Activated naive CD4-positive, alpha-beta T cell treated with Interleukin-2 at 50 U/mL for 16 hours (primary cell): ENCODE data around the gene ADORA1.
A peak's percentile ranks its signal among the peaks of the same experiment; 100 is the strongest.

Source experiments
- DNase-seq: peaks from one replicate; pipeline ENCODE4 v3.0.0-alpha.2; 2020

The ADORA1 gene

DNA sequence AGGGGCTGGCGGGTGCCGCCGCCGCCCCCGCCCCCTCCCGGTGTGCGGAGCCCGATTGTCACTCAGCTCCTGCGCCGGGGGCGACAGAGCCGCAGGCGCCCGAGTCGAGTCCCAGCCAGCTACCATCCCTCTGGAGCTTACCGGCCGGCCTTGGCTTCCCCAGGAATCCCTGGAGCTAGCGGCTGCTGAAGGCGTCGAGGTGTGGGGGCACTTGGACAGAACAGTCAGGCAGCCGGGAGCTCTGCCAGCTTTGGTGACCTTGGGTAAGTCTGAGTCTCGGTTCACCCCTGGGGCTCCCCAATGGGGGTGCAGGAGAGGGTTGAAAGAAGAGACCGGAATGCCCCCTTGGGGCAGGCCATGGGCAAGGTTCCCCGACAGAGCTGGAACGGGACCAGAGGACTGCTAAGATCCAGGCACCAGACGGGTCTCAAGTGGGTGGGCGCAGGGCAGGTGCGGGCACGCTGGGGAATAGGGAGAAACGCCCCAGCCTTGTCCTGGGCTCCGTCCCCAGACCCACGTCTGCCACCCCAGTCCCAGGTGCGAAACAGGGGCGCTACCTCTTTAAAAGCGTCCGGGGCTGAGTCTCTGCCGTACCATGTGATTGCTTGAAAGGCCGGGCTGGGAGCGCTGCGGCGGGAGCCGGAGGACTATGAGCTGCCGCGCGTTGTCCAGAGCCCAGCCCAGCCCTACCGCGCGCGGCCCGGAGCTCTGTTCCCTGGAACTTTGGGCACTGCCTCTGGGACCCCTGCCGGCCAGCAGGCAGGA is at the start of gene ADORA1:
Gene ADORA1, plus strand, starts transcription at position 61 of the 765 bp plus-strand sequence. CDS start 1,116 bp downstream, outside the sequence.
- no peak for DNase-seq

DNA sequence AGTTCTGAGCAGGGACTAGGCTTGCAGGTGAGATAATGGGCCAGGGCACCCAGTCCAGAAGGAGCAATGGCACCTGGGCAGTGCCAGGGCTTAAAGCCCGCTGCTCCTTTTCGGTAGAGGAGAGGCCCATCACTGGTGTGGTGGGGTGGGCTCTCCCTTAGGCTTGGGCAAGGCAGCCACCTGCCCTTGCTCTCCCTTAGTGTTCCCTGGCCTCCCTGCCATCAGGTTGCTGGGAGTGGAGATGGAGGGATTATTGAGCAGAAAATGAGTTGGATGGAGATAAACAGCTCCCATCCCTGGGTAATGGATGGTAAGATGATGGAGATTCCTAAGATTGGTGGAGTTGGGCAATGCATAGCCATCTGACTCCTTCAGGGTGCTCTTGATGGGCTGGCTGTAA is 49.6 kb upstream of the ADORA1 start:
- DNase-seq: no peak

DNA sequence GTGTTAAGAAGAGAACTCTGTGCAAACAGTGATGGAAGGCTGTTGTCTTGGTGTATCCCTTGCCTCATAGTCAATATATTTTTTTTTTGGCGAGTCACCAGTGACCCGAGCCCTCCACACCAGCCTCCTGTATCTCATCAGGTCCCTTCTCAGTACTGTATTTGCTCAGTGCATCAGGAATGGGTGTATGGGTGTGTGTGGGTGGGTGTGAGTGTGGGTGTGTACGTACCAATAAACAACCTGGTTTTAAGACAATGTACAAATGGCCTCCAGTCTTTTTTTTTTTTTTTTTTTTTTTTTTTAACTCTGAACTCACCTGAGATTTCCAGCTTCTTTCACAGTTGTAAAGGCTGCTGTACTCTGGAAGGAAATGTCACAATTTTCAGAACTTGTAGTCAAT is 49.0 kb upstream of the ADORA1 start:
- no peak for DNase-seq

GRCh38 chr1:203080456-203080855 is 47.1 kb upstream of the ADORA1 start:
- DNase-seq: no peak

DNA sequence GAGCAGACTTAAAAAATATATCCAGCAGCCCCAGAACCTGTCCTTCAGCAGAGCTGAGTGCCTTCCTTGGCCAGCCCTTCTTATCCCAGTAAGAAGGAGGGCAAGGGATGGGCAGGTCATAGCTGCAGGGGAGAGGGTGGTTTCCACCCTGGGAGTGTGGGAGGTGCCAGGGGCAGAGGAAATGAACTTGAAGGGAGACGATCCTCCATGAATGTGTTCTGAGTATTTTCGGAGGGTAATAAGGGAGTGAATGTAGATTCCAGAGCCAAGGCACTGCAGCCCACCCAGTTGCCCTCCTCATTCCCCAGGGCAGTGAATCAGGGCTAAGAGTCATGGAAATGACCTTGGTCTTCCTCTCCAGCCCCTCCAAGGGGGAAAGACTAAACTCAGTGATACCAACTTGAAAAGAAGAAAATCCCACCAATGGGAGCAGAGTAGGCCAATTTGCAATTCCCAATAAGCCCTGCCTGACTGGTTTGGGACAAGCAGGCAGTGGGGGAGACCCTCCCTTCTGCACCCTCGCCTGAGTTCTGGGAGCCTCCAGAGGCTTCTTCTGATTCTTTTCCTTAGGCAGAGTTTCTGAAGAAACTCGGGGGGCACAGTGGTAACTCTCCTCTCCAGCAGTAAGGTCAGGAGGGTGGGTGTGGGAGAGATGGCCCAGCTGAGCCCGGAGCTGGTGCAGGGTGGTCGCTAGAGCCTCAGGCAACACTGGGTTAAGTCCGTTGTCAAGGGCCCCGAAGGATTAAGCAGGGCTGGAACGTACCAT is 45.9 kb upstream of the ADORA1 start:
- DNase-seq: no peak

GRCh38 chr1:203082231-203082505 is 45.4 kb upstream of the ADORA1 start:
- no peak for DNase-seq

- no peak for DNase-seq
Measured at GRCh38 chr1:203082571-203083462, 44.7 kb upstream of the ADORA1 start.

DNA sequence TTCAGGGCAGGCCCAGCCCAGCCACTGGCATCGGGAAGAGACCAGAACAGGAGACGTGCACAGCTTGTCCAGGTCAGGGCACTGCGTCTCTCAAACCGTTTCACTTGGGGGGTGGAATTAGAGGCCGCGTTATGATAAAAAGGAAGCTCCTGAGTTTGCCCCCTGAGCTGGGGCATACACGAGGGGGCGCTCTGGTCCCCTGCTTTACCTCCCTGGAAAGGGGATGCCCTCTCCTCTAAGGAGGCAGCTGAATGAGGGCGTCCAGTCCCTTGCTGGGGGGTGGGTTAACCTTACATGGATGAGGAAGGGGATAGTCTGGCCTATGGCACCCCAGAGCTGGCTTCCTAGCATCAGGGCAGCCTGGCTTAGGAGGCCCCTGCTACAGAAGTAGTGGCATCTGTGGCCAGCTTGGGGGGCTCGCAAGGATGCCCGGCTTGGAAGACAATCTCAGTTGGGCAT is 44.0 kb upstream of the ADORA1 start:
- no peak for DNase-seq

DNA sequence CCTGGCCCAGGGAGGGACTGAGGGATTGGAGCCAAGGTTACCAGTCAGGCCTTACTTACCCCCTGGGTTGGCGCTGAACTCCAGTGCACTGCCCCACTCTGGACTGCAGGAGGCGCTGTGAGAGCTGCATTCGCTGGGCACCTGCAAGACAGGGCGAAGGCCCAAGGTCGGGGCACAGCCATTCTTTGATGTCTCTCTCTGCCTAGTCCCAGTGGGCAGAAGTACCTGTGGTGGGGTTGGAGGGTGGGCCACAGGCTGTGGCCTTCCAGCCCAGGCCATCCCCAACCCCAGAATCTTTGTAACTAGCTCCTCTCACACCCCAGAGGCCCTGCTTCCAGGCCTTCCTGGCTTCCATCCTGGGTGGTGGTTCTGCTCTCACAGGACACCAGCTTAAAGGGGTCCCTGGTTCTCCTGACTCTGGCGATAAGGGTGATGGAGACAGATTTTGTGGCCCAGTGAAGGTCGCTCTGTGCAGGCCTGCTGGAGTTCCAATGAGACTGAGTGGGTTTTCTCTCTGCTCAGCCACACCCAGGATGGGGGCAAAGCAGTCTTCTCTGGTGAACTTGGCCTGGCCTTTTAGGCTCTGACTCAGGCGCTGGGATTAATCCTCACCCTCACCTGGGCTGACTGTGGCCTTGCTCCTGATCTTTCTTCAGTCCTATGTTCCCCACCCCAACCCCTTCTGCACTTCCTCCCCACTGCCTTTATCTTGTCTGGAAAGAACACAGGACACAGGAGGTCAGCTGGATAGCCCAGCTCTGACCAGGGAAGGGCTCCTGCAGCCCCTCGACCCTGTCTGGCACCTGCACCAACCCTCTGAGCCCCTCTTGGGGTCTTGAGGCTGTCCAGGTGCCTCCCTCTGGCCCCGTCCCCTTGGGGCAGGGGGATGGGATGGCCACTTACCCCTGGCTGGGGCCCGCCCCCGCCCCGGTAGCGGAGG is 42.7 kb upstream of the ADORA1 start:
- DNase-seq: peak; percentile 7

DNA sequence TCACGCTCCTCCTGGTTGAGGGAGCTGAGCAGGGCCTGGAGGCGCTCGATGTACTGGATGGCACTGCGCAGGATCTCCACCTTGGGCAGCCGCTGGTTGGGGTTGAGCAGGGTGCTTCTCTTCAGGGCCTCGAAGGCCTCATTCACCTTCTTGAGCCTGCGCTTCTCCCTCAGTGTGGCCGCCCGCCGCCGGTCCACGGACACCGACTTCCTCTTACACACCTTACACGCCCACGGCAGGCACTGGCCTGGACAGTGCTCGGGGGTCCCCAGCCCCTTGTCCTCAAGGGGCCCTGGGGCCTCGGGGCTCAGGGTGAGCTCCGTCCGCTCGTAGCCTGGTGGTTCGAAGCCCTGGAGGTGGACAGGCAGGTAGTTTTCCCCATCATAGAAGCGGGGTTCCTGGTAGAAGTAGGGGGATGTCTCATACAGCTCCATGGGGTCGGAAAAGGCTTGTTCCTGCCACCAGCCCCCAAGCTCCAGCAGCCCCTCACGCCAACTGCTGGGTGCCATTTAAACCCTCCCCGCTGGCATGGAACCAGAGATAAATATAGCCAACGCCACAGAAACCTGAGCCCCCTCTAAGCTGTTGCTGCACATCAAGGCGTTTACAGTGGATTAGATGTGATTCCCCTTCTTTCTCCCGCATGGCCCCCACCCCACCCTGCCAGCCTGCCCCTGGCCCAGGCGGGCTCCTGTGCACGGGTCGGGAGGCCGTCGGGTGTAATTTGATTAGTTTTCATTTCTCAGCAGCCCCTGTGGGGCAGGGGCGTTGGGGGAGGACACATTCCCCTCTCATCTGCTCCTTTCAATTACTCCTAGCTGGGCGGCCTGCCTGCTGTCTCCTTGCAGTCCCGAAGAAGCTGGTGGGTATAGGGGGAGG is 41.8 kb upstream of the ADORA1 start, which contains the start of gene MYOG:
Gene MYOG, minus strand, starts transcription at position 485 of the 879 bp plus-strand sequence. Its CDS starts 51 bp downstream, at position 434.
- DNase-seq: no peak

GRCh38 chr1:203086992-203087763 is 40.3 kb upstream of the ADORA1 start:
- DNase-seq: no peak

- DNase-seq: no peak
Measured at GRCh38 chr1:203088441-203088840, 39.1 kb upstream of the ADORA1 start.

DNA sequence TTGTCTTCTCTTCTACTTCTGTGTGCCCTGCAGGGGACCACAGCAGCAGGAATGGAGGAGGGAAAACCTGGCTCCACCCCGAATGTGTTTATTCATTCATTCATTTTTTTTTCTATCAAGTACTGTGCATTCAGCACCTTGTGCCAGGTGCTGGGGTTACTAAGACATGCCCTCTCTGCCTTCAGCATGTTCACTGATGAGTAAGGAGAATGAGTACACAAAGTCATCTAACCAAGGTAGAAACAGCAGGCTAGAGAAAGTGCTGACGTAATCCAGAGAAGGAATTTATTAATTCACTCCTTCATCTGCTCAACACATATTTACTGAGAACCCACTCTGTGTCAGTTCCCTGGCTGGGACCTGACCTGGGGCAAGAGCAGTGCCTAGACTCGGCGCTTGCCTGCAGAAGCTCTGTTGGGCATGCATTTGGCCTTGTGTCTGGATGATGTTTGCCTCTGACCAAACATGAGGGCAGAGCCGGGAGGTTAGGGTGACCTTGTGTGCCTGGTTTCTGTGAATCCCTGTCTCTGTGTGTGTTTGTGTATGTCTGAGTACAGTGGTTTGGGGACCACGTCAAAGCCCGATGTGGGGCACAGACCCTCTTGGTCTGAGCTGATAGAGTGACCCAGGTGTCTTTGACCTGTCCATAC is 38.4 kb upstream of the ADORA1 start:
- DNase-seq: no peak

DNA sequence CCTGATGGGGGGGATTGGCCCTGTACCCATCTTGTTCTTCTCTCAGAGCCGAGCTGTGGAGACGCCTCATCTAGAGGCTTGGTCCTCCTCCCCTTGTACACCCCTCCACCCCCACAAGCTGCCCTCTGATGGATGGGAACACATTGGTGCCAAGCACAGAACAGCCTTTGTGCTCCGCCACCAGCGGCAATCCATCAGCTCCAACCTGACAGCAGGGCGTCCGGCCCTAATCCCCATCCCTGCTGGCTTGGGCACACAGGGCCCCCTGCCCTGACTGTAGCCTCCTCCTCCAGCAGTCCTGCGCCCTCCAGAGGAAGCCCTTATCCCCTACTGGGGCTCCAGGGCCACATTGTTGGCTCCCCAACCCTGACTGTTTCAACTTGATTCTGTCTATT is 37.9 kb upstream of the ADORA1 start:
- no peak for DNase-seq

DNA sequence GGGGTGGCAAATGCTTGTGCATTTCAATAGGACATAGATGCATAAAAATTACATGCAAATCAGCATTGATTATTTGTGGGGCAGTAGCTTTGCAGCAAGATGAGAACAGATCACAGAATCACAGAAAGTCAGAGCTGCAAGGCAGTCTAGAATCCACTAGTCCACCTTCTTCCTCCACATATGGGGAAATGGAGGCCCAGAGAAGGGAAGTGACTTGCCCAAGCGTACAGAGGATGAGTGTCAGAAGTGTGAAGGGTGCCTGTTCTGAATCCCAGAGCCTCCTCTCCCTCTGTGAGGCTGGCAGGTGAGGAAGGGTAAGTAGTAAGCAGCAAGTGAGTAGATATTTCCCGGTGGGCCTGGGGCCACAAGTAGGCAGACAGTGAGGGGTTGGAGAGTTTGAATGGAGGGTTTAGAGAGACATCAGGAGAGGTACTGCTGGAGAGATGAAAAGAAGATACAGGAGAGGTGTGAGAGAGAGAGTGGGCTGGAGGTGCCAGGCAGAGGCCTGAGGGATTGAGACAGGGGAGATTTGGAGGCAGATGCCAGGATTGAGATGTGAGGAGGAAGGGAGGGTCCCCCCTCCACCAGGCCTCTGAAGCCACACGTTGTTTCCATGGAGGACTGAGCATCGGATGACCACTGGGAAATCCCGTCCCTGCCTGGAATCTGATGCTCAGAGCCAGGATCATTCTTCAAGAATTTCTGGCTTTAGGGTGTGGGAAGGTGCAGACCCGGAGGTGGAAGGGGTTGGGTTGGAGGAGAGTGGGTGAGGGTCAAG is 36.9 kb upstream of the ADORA1 start:
- no peak for DNase-seq

- DNase-seq: no peak
Measured at GRCh38 chr1:203091199-203091477, 36.4 kb upstream of the ADORA1 start.

- no peak for DNase-seq
Measured at GRCh38 chr1:203091761-203092330, 35.7 kb upstream of the ADORA1 start.

- DNase-seq: no peak
Measured at GRCh38 chr1:203093754-203094410, 33.6 kb upstream of the ADORA1 start.
